Body of pancreas (tissue), 4 donors: ENCODE results near the gene C5orf46. TPM values are rescaled to one million over a fixed set of nuclear protein-coding genes. Genes with fewer than 3 reads are reported as not detected.
A peak's percentile ranks its signal among the peaks of the same experiment; 100 is the strongest.

ENCODE experiments used
- ATAC-seq: fragments of 150-250 bp; one replicate; pipeline ENCODE4 v1.9.1; 2016
- DNase-seq, 4 donors: peaks; one replicate each; pipeline ENCODE4 v3.0.0-alpha.2; 2019
- H3K27ac ChIP-seq, 4 donors: fragments of 200-600 bp; sonication (generic); 1 replicate in 3 of 4; 2 replicates in 1 of 4; pipeline versions ENCODE4 v1.5.1 to v1.6.1; 2016 to 2019; ENCODE audit warnings: mild to moderate bottlenecking in 1 of 4, mixed read lengths in 1 of 4, moderate library complexity in 1 of 4
- H3K27me3 ChIP-seq, 2 donors: fragments of 200-600 bp; sonication (generic); one replicate each; pipeline ENCODE4 v1.6.0; 2016; ENCODE audit warnings: mild to moderate bottlenecking in 1 of 2
- H3K36me3 ChIP-seq, 2 donors: fragments of 200-600 bp; sonication (generic); replicated peaks in 1 of 2; 2 replicates each; pipeline ENCODE4 v1.5.1; 2016; ENCODE audit warnings: low read depth in 2 of 2; ENCODE audit not compliant: insufficient read depth in 1 of 2
- H3K4me1 ChIP-seq: fragments of 200-600 bp; sonication (generic); one replicate; pipeline ENCODE4 v1.6.0; 2016
- H3K4me3 ChIP-seq, 2 donors: fragments of 200-600 bp; sonication (generic); 1 replicate in 1 of 2; 2 replicates in 1 of 2; pipeline ENCODE4 v1.5.1; 2016 to 2019
- H3K9me3 ChIP-seq, 3 donors: fragments of 200-600 bp; sonication (generic); 1 replicate in 2 of 3; 2 replicates in 1 of 3; pipeline ENCODE4 v1.5.1; 2016
- POLR2A ChIP-seq, 3 donors: fragments of 450-650 bp; IDR thresholded peaks; one replicate each; pipeline ENCODE4 v1.6.1; 2016; ENCODE audit warnings: antibody characterized with exemption in 3 of 3, mild to moderate bottlenecking in 2 of 3
- WGBS, 2 donors: methylation state at CpG; one replicate each; pipeline ENCODE4 v1.1.5; 2017; 5-methylcytosine and 5-hydroxymethylcytosine counted together
- intact Hi-C: fragments of 100-400 bp; cut with DNase I; formaldehyde crosslinking; loops from one replicate; pipeline ENCODE4 v1.15.1; 2023
- total RNA-seq, 2 donors: library from RNA; depleted of rRNA; stranded (reverse); fragments of >200 nt; gene quantifications; one replicate each; pipeline ENCODE4 v1.1.0, GENCODE V29; 2016
- TF ChIP-seq, protein P1 (sequence below), 7 experiments: fragments of 450-650 bp in 4 of 7; fragments of 200-600 bp in 3 of 7; sonication (generic) in 3 of 7; IDR thresholded peaks; one replicate each; pipeline ENCODE4 v1.5.1; 2016 to 2019; ENCODE audit warnings: antibody characterized with exemption in 7 of 7

The C5orf46 gene
- total RNA-seq, 2 donors from 2014 or later = not detected

DNA sequence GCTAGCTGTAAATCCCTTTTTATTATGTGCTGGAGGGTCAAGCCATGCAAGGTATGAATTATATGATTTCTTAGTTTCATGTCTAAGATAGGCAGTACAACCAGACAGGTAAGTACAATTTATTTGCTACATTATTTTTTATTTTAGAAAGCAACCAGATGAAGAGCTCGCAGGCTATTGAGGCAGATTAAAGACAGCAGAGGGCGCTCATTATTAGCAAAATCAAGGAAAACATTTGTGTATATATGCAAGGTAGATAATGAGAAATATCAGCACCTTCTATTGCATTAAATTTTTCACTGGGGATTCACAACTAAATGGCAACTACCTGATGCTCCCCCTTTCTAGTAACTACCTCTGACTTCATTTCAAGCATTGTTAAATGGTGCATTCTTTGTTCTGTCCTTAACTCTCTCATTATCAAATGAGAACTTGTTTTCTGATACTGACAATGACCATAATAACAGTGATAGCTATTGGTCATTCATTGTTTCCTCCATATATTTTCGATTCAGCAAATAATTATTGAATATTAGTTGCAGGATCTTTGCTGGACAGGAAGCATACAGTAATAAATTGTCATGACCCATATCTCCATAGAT is 19.2 kb downstream of the C5orf46 start:
- intact Hi-C loops = loop anchor here (10.0 kb wide), 1 partner anchor 48 kb away; no protein-coding TSS in a partner anchor
- no peak overlapping the region for H3K4me3 ChIP-seq
- no peak for TF ChIP-seq POLR2A (IDR thresholded peaks at IDR 0.05)
- TF ChIP-seq, protein P1, sequence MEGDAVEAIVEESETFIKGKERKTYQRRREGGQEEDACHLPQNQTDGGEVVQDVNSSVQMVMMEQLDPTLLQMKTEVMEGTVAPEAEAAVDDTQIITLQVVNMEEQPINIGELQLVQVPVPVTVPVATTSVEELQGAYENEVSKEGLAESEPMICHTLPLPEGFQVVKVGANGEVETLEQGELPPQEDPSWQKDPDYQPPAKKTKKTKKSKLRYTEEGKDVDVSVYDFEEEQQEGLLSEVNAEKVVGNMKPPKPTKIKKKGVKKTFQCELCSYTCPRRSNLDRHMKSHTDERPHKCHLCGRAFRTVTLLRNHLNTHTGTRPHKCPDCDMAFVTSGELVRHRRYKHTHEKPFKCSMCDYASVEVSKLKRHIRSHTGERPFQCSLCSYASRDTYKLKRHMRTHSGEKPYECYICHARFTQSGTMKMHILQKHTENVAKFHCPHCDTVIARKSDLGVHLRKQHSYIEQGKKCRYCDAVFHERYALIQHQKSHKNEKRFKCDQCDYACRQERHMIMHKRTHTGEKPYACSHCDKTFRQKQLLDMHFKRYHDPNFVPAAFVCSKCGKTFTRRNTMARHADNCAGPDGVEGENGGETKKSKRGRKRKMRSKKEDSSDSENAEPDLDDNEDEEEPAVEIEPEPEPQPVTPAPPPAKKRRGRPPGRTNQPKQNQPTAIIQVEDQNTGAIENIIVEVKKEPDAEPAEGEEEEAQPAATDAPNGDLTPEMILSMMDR (IDR thresholded peaks at IDR 0.05) = peak in 6 of 7 experiments; percentile 59 to 80 (median 76)

DNA sequence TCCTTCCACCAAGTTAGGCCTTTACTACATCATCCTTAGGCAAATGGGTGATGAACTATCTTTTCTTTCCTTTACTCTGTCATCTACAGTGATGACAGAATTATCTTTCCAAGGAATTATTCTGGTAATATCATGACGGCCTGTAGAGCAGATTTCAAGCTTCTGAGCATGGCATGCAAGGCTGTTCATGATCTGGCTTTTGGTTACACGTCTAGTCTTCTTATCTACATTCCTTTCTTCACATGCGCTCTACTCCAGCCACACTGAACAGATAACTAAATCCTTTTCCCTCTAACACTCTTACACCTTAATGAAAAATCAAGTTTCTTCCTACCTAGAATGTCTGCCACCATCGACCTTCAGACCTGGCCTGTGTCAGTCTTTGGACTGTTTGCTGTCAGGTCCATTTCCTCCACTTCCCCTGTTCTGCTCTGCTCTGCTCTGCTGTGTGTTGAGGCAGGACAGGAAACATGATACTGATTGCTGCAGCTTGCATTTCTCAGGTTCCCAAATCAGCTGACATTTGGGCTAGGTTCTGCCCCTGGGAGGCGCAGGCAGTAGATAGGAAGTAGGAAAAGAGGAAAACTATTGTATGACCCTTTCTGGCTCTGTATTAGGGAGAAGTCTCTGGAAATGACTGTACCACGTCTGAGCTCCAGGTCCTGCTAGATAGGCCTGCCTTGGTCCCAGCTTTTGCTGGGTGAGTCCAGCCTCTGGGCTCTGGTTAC is 23.6 kb downstream of the C5orf46 start:
- Histone ChIP-seq H3K4me3 (no peak overlapping the region), H3K9me3 (no peaks in the 10 kb centered on the region), H3K36me3 (no peaks in the 10 kb centered on the region), H3K27ac (no peak overlapping the region), H3K4me1 (no peaks in the 10 kb centered on the region), H3K27me3 (no peaks in the 10 kb centered on the region)
- ATAC-seq = no peak
- TF ChIP-seq, protein P1 (IDR thresholded peaks at IDR 0.05) = no peak
- no peak for TF ChIP-seq POLR2A (IDR thresholded peaks at IDR 0.05)
- intact Hi-C loops = loop anchor here (10.0 kb wide), 1 partner anchor 52 kb away; no protein-coding TSS in a partner anchor
- no peak for DNase-seq
- 60 to 61% methylated on average over 6 of the region's 6 CpGs for WGBS, 2 donors

More for the DNA sequence above, 19.2 kb downstream of the C5orf46 start:
- WGBS, 2 donors = 3% methylated on average over 3 of the region's 3 CpGs
- Histone ChIP-seq H3K9me3 (no peaks in the 10 kb centered on the region), H3K36me3 (no peaks in the 10 kb centered on the region), H3K27ac (no peak overlapping the region), H3K27me3 (no peaks in the 10 kb centered on the region), H3K4me1 (no peaks in the 10 kb centered on the region)
- ATAC-seq (peak; percentile 68), DNase-seq (peak; percentile 32 to 57 (median 40))

DNA sequence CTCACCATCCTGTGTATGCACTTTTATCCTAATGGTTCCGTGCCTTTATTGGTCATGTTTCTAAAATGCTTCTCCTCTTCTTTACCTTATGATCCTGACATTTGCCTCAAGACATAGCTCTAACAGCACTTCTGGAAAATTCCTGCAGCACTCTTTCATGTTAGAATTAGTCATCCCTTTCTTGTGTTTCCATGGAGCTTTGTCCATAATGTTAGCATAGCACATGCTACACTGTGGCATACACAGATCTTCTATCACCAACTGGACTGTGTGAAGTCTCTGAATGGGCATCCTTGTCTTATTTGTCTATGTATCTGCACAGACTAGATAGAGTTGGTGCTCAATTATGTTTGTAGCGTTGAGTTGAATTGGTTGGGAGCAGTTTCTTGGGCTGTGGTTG is 25.9 kb downstream of the C5orf46 start:
- no peak for ATAC-seq
- no peak overlapping the region for H3K27ac ChIP-seq
- H3K27me3 ChIP-seq = no peaks in the 10 kb centered on the region
- H3K4me1 ChIP-seq = no peaks in the 10 kb centered on the region
- no peaks in the 10 kb centered on the region for H3K36me3 ChIP-seq
- TF ChIP-seq POLR2A (IDR thresholded peaks at IDR 0.05) = no peak
- TF ChIP-seq, protein P1 (IDR thresholded peaks at IDR 0.05) = no peak
- intact Hi-C loops = loop anchor here (10.0 kb wide), 1 partner anchor 54 kb away; no protein-coding TSS in a partner anchor
- 90 to 98% methylated on average over 2 of the region's 2 CpGs for WGBS, 2 donors
- DNase-seq = no peak
- no peak overlapping the region for H3K4me3 ChIP-seq
- no peaks in the 10 kb centered on the region for H3K9me3 ChIP-seq

DNA sequence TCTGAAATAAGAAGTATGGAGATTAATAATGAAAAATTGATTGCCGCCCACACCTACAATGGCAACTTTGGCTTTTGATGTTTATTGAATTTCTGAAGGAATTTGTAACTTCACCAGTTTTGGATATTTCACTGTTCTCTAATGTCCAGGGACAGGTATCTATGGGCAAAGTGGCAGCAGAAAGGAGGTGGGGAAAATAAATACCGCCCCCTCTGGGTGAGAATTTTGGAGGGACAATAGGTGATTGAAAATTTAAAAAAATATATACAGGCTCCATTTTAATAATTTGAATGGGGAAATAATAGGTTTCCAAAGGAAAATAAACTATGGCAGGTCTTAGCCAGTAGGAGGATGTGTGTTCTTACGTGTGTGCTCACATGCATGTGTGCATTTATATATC is 26.6 kb downstream of the C5orf46 start:
- DNase-seq (no peak), ATAC-seq (no peak)
- no peaks in the 10 kb centered on the region for H3K9me3 ChIP-seq
- TF ChIP-seq, protein P1 (IDR thresholded peaks at IDR 0.05) = no peak
- TF ChIP-seq POLR2A (IDR thresholded peaks at IDR 0.05) = no peak
- no peaks in the 10 kb centered on the region for H3K4me1 ChIP-seq
- no peaks in the 10 kb centered on the region for H3K27me3 ChIP-seq
- intact Hi-C loops = loop anchor here (10.0 kb wide), 1 partner anchor 55 kb away; no protein-coding TSS in a partner anchor
- WGBS, 2 donors = 78 to 81% methylated on average over 3 of the region's 3 CpGs
- H3K36me3 ChIP-seq = no peaks in the 10 kb centered on the region
- H3K4me3 ChIP-seq = no peak overlapping the region
- H3K27ac ChIP-seq = no peak overlapping the region
